H1 (cell line): Measurements from ENCODE around the gene NTN1. TPM values are rescaled to one million over a fixed set of nuclear protein-coding genes. Genes with fewer than 3 reads are reported as not detected.

Source experiments
- CTCF ChIA-PET: fragments of 300-600 bp; sonication (Branson Sonifier 250); formaldehyde crosslinking; loops from one replicate; lab custom pipeline; 2021; ENCODE audit not compliant: partially characterized antibody; lab: Charles Lee
- POLR2A ChIA-PET: fragments of 300-600 bp; sonication (Branson Sonifier 250); formaldehyde crosslinking; loops from one replicate; lab custom pipeline; 2021; ENCODE audit warnings: inconsistent platforms; ENCODE audit not compliant: partially characterized antibody; lab: Charles Lee
- DNase-seq, 2 experiments: peaks; one replicate each; pipeline versions ENCODE4 v3.0.0 to v3.0.0-alpha.2; 2010 to 2022; ENCODE audit warnings: low spot score in 2 of 2, low read depth in 1 of 2, mixed read lengths in 1 of 2
- FAIRE-seq: peaks from 2 replicates; lab custom pipeline; 2011; peaks lifted over from hg19 to GRCh38; lab: Jason Lieb, UNC
- H2AFZ ChIP-seq: 2 replicates; pipeline ENCODE4 v1.8.1; 2012; ENCODE audit warnings: low read length, inconsistent platforms
- H2AK5ac ChIP-seq: 2 replicates; pipeline ENCODE4 v1.6.1; 2013; ENCODE audit warnings: low read depth, low read length
- H2BK120ac ChIP-seq: replicated peaks from 2 replicates; pipeline ENCODE3; 2013; ENCODE audit warnings: low read depth, low read length, inconsistent platforms
- H2BK12ac ChIP-seq: 2 replicates; pipeline ENCODE4 v1.6.1; 2013; ENCODE audit warnings: low read depth, low read length
- H2BK15ac ChIP-seq: 2 replicates; pipeline ENCODE4 v1.6.1; 2013; ENCODE audit warnings: low read length
- H2BK20ac ChIP-seq: 2 replicates; pipeline ENCODE4 v1.6.1; 2013; ENCODE audit warnings: low read length
- H2BK5ac ChIP-seq: 2 replicates; pipeline ENCODE4 v1.6.1; 2013; ENCODE audit warnings: low read depth, low read length
- H3K14ac ChIP-seq: 2 replicates; pipeline ENCODE4 v1.6.1; 2013; ENCODE audit warnings: inconsistent platforms; ENCODE audit not compliant: insufficient read length
- H3K18ac ChIP-seq: 2 replicates; pipeline ENCODE4 v1.6.1; 2013; ENCODE audit warnings: low read length; ENCODE audit errors: extremely low read depth
- H3K23ac ChIP-seq: 2 replicates; pipeline ENCODE4 v1.6.1; 2013; ENCODE audit warnings: inconsistent platforms; ENCODE audit not compliant: insufficient read length
- H3K23me2 ChIP-seq: 2 replicates; pipeline ENCODE4 v1.6.1; 2013; ENCODE audit warnings: low read depth, low read length
- H3K27ac ChIP-seq: 2 replicates; pipeline ENCODE4 v1.6.1; 2011; ENCODE audit warnings: low read depth, low read length, inconsistent platforms
- H3K27me3 ChIP-seq, 4 experiments: replicated peaks in 1 of 4; 1 replicate in 1 of 4; 2 replicates in 3 of 4; pipeline versions ENCODE4 v1.6.1 to v1.8.1; 2011 to 2013; ENCODE audit warnings: low read length in 3 of 4, mild to moderate bottlenecking in 3 of 4, inconsistent platforms in 2 of 4, mixed read lengths in 2 of 4, moderate library complexity in 1 of 4; ENCODE audit not compliant: control insufficient read depth in 3 of 4, insufficient read depth in 3 of 4; ENCODE audit errors: extremely low read depth in 1 of 4
- H3K36me3 ChIP-seq, 4 experiments: 2 replicates each; pipeline versions ENCODE4 v1.6.1 to v1.8.1; 2011 to 2013; ENCODE audit warnings: mild to moderate bottlenecking in 4 of 4, low read length in 3 of 4, moderate library complexity in 2 of 4, control low read depth in 1 of 4, inconsistent platforms in 1 of 4; ENCODE audit not compliant: insufficient read depth in 4 of 4, control insufficient read depth in 2 of 4
- H3K4ac ChIP-seq: replicated peaks from 2 replicates; pipeline ENCODE3; 2013; ENCODE audit warnings: low read length, low read depth, mixed read lengths, inconsistent platforms; ENCODE audit not compliant: insufficient read length
- H3K4me1 ChIP-seq, 4 experiments: replicated peaks in 1 of 4; 1 replicate in 1 of 4; 2 replicates in 3 of 4; pipeline versions ENCODE4 v1.6.1 to v1.8.1; 2011 to 2013; ENCODE audit warnings: low read length in 3 of 4, inconsistent platforms in 2 of 4, mixed read lengths in 1 of 4; ENCODE audit not compliant: insufficient read depth in 4 of 4, control insufficient read depth in 3 of 4
- H3K4me2 ChIP-seq, 2 experiments: 2 replicates each; pipeline versions ENCODE4 v1.6.1 to v1.8.1; 2011 to 2013; ENCODE audit warnings: low read depth in 2 of 2, low read length in 2 of 2, control low read depth in 1 of 2, inconsistent platforms in 1 of 2, mild to moderate bottlenecking in 1 of 2; ENCODE audit not compliant: insufficient read depth in 1 of 2
- H3K4me3 ChIP-seq, 4 experiments: fragments of 200-600, 300-600 bp in 1 of 4; sonication (generic), shearing (Covaris generic), sonication (Bioruptor Twin) in 1 of 4; 2 replicates each; pipeline versions ENCODE4 v1.5.1 to v1.8.1; 2011 to 2016; ENCODE audit warnings: low read length in 4 of 4, low read depth in 3 of 4, control low read depth in 2 of 4, inconsistent platforms in 2 of 4, mild to moderate bottlenecking in 2 of 4, mixed read lengths in 1 of 4, moderate library complexity in 1 of 4; ENCODE audit not compliant: insufficient read depth in 2 of 4; ENCODE audit errors: extremely low read depth in 1 of 4
- H3K56ac ChIP-seq: replicated peaks from 2 replicates; pipeline ENCODE3; 2013; ENCODE audit warnings: low read depth, mild to moderate bottlenecking, mixed read lengths, low read length, inconsistent platforms; ENCODE audit not compliant: insufficient read length
- H3K79me1 ChIP-seq: 2 replicates; pipeline ENCODE4 v1.6.1; 2013; ENCODE audit warnings: low read depth, low read length, control low read depth
- H3K79me2 ChIP-seq, 2 experiments: 2 replicates each; pipeline versions ENCODE4 v1.6.1 to v1.8.1; 2012 to 2013; ENCODE audit warnings: low read length in 2 of 2, mild to moderate bottlenecking in 2 of 2, inconsistent platforms in 1 of 2; ENCODE audit not compliant: insufficient read depth in 2 of 2, control insufficient read depth in 1 of 2
- H3K9ac ChIP-seq, 4 experiments: replicated peaks in 1 of 4; 1 replicate in 1 of 4; 2 replicates in 3 of 4; pipeline versions ENCODE4 v1.6.1 to v1.8.1; 2011 to 2013; ENCODE audit warnings: low read depth in 3 of 4, low read length in 3 of 4, control low read depth in 2 of 4, mild to moderate bottlenecking in 2 of 4, moderate library complexity in 2 of 4, inconsistent platforms in 1 of 4; ENCODE audit errors: extremely low read depth in 1 of 4
- H3K9me3 ChIP-seq, 2 experiments: 2 replicates each; pipeline versions ENCODE4 v1.6.1 to v1.8.1; 2012 to 2013; ENCODE audit warnings: mild to moderate bottlenecking in 2 of 2, moderate library complexity in 2 of 2, control low read depth in 1 of 2, inconsistent platforms in 1 of 2, low read depth in 1 of 2, low read length in 1 of 2, mixed read lengths in 1 of 2; ENCODE audit not compliant: insufficient read depth in 2 of 2
- H4K20me1 ChIP-seq, 2 experiments: replicated peaks in 1 of 2; 2 replicates each; pipeline versions ENCODE3 to v1.8.1; 2011 to 2013; ENCODE audit warnings: inconsistent platforms in 2 of 2, low read length in 2 of 2, mild to moderate bottlenecking in 1 of 2; ENCODE audit not compliant: insufficient read depth in 2 of 2, control insufficient read depth in 1 of 2
- H4K5ac ChIP-seq: 2 replicates; pipeline ENCODE4 v1.6.1; 2013; ENCODE audit warnings: low read length, low read depth, mixed read lengths, inconsistent platforms; ENCODE audit not compliant: insufficient read length
- H4K8ac ChIP-seq: 2 replicates; pipeline ENCODE4 v1.8.0; 2013; ENCODE audit warnings: mild to moderate bottlenecking, moderate library complexity, low read length, inconsistent platforms; ENCODE audit not compliant: insufficient read depth; ENCODE audit errors: extremely low read depth
- H4K91ac ChIP-seq: replicated peaks from 2 replicates; pipeline ENCODE3; 2013; ENCODE audit warnings: low read length, mixed read lengths, inconsistent platforms; ENCODE audit not compliant: insufficient read length
- ASH2L ChIP-seq: fragments of 200-600, 300-600 bp; sonication (generic); IDR thresholded peaks from one replicate; pipeline ENCODE4 v1.7.1; 2017; ENCODE audit warnings: low read length
- CTCF ChIP-seq, 3 experiments: IDR thresholded peaks; 1 replicate in 2 of 3; 2 replicates in 1 of 3; pipeline versions ENCODE4 v1.5.1 to v1.6.1; 2011; ENCODE audit warnings: low read length in 3 of 3, mild to moderate bottlenecking in 3 of 3, inconsistent platforms in 2 of 3, low read depth in 1 of 3, moderate library complexity in 1 of 3; ENCODE audit not compliant: insufficient read depth in 1 of 3; ENCODE audit errors: control extremely low read depth in 1 of 3
- POLR2A ChIP-seq, 2 experiments: IDR thresholded peaks; 1 replicate in 1 of 2; 2 replicates in 1 of 2; pipeline ENCODE4 v1.6.1; 2011; ENCODE audit warnings: low read depth in 2 of 2, low read length in 2 of 2, mild to moderate bottlenecking in 2 of 2; ENCODE audit errors: control extremely low read depth in 1 of 2
- POLR2AphosphoS5 ChIP-seq: IDR thresholded peaks from 2 replicates; pipeline ENCODE4 v1.6.1; 2011; ENCODE audit warnings: low read depth, low read length
- SP1 ChIP-seq: IDR thresholded peaks from 2 replicates; pipeline ENCODE4 v1.6.1; 2011; ENCODE audit warnings: low read depth, low read length
- SUZ12 ChIP-seq: fragments of 200-600 bp; sonication (generic); IDR thresholded peaks from 2 replicates; pipeline ENCODE4 v1.6.1; 2012; ENCODE audit warnings: mild to moderate bottlenecking, inconsistent platforms, low read length, moderate library complexity, mixed read lengths
- WGBS, 2 experiments: shearing (Covaris generic) in 1 of 2; methylation state at CpG; one replicate each; pipeline versions ENCODE4 v1.1.6 to v1.1.7; 2013 to 2015; ENCODE audit warnings: low lambda C conversion rate in 2 of 2, mixed read lengths in 2 of 2, inconsistent platforms in 1 of 2, low coverage in 1 of 2, missing lambda C conversion rate in 1 of 2; ENCODE audit not compliant: insufficient replicate concordance in 2 of 2, insufficient coverage in 1 of 2, insufficient read length in 1 of 2; ENCODE audit errors: extremely low coverage in 1 of 2, missing lambda C conversion rate in 1 of 2; 5-methylcytosine and 5-hydroxymethylcytosine counted together
- polyA plus RNA-seq, 7 experiments: library from polyadenylated mRNA; depleted of rRNA in 3 of 7; stranded (reverse) in 5 of 7; unstranded in 2 of 7; fragments of >200 nt in 5 of 7; fragments of 200-250 nt in 2 of 7; gene quantifications; 1 replicate in 5 of 7; 2 replicates in 1 of 7; 4 replicates in 1 of 7; pipeline versions ENCODE4 v1.2.1 to v1.2.3, GENCODE V29; 2011 to 2013; ENCODE audit warnings: missing spikeins in 2 of 7, mixed read lengths in 2 of 7
- total RNA-seq: library from RNA; stranded (reverse); fragmentation: NEBNext Ultra II Directional; extraction: Animal tissue kit (Norgen Biotek cat#: 25700); gene quantifications from 2 replicates; pipeline ENCODE4 v1.2.1, GENCODE V29; 2021

The NTN1 gene
- total and polyA plus RNA-seq, 2 of the 8 experiments (the other 6 are each of a cell fraction or from before 2014, with no cell fraction given) = 2.0 to 2.3 TPM

- 0 out of 2 replicates have a peak, but pooled peaks cover 2% of the 10 kb centered on the region for H3K23me2 ChIP-seq
- H2AK5ac ChIP-seq = no peak overlapping the region
- no peaks in the 10 kb centered on the region for H4K20me1 ChIP-seq
- H3K27me3 ChIP-seq = no peaks in the 10 kb centered on the region
- no peaks in the 10 kb centered on the region for H3K79me2 ChIP-seq
- H3K23ac ChIP-seq = no peak overlapping the region
- H3K27ac ChIP-seq = no peak overlapping the region
- peaks cover 0 to 5% (median 2%) of the 10 kb centered on the region in 4 experiments; a peak in 1 of 7 replicates for H3K4me1 ChIP-seq
- CTCF ChIA-PET = interaction anchor here (0.7 to 5.6 kb wide), 6 partner anchors 10 to 127 kb away, joined by 3 to 30 read pairs (median 3); no protein-coding TSS in a partner anchor
- H2BK5ac ChIP-seq = no peak overlapping the region
- H3K14ac ChIP-seq = no peak overlapping the region
- H3K18ac ChIP-seq = no peak overlapping the region
- no peak overlapping the region for H2BK15ac ChIP-seq
- H2BK20ac ChIP-seq = no peak overlapping the region
- no peak overlapping the region for H2AFZ ChIP-seq
- no peak for FAIRE-seq
- H3K4me3 ChIP-seq = no peak overlapping the region
- POLR2A ChIA-PET = no interaction called here
- H4K8ac ChIP-seq = no peak overlapping the region
- no peak overlapping the region for H2BK12ac ChIP-seq
- no peak overlapping the region for H3K4ac ChIP-seq
- no peak overlapping the region for H3K56ac ChIP-seq
- H3K4me2 ChIP-seq = no peak overlapping the region
- no peak for DNase-seq
- no peak overlapping the region; a peak in 1 of 7 replicates for H3K9ac ChIP-seq
- H2BK120ac ChIP-seq = no peak overlapping the region
- WGBS, 2 experiments = 89 to 100% methylated on average over 2 to 22 of the region's 22 CpGs
- H4K91ac ChIP-seq = no peak overlapping the region
- no peaks in the 10 kb centered on the region for H3K36me3 ChIP-seq
- no peak overlapping the region for H4K5ac ChIP-seq
- H3K79me1 ChIP-seq = no peaks in the 10 kb centered on the region
- H3K9me3 ChIP-seq = no peaks in the 10 kb centered on the region
- TF ChIP-seq SP1 (no peak), POLR2A (IDR thresholded peaks at IDR 0.05; ENCODE audit: control extremely low read depth in 1 of 2, low read depth in 2 of 2, low read length in 2 of 2) (no peak), SUZ12 (no peak), CTCF (IDR thresholded peaks at IDR 0.05; ENCODE audit: control extremely low read depth in 1 of 3, insufficient read depth in 1 of 3, low read depth in 1 of 3, low read length in 3 of 3) (peak in 1 of 3 experiments; percentile 13; a peak in 1 of 4 replicates), ASH2L (no peak), POLR2AphosphoS5 (no peak)
Measured at GRCh38 chr17:9272501-9273200, 251.3 kb downstream of the NTN1 start.
